Endothelial cell (in vitro differentiated cells): Measurements from ENCODE around the gene FZD7. TPM values are rescaled to one million over a fixed set of nuclear protein-coding genes. Genes with fewer than 3 reads are reported as not detected.

Source experiments
- DNase-seq: peaks from one replicate; pipeline ENCODE4 v3.0.0; 2021; ENCODE audit warnings: low spot score
- H3K27ac Mint-ChIP-seq: one replicate; pipeline ENCODE4 v1.8.0; 2021; ENCODE audit warnings: mixed read lengths, inconsistent platforms; ENCODE audit not compliant: unreplicated experiment
- H3K27me3 Mint-ChIP-seq: one replicate; pipeline ENCODE4 v1.8.0; 2021; ENCODE audit warnings: mild to moderate bottlenecking, moderate library complexity, mixed read lengths, inconsistent platforms; ENCODE audit not compliant: unreplicated experiment
- H3K36me3 Mint-ChIP-seq: one replicate; pipeline ENCODE4 v1.8.0; 2021; ENCODE audit warnings: mild to moderate bottlenecking, low read depth, mixed read lengths, inconsistent platforms; ENCODE audit not compliant: unreplicated experiment
- H3K4me1 Mint-ChIP-seq: one replicate; pipeline ENCODE4 v1.8.0; 2021; ENCODE audit warnings: mild to moderate bottlenecking, mixed read lengths, inconsistent platforms; ENCODE audit not compliant: unreplicated experiment
- H3K4me3 Mint-ChIP-seq: one replicate; pipeline ENCODE4 v1.8.0; 2021; ENCODE audit warnings: mild to moderate bottlenecking, mixed read lengths, inconsistent platforms; ENCODE audit not compliant: unreplicated experiment
- H3K9me3 Mint-ChIP-seq: one replicate; pipeline ENCODE4 v1.8.0; 2021; ENCODE audit warnings: mixed read lengths, inconsistent platforms; ENCODE audit not compliant: unreplicated experiment
- total RNA-seq: library from RNA; stranded (reverse); fragmentation: NEBNext Ultra II Directional; extraction: Animal tissue kit (Norgen Biotek cat#: 25700); gene quantifications from one replicate; pipeline ENCODE4 v1.2.1, GENCODE V29; 2021; ENCODE audit not compliant: unreplicated experiment
- TF ChIP-seq, protein P1 (sequence below): fragments of 200-600 bp; sonication (generic); IDR thresholded peaks from one replicate; pipeline ENCODE4 v1.5.0; 2021; ENCODE audit warnings: antibody characterized with exemption; ENCODE audit not compliant: unreplicated experiment

The FZD7 gene
- total RNA-seq, 1 donor from 2014 or later = 42.2 TPM

DNA sequence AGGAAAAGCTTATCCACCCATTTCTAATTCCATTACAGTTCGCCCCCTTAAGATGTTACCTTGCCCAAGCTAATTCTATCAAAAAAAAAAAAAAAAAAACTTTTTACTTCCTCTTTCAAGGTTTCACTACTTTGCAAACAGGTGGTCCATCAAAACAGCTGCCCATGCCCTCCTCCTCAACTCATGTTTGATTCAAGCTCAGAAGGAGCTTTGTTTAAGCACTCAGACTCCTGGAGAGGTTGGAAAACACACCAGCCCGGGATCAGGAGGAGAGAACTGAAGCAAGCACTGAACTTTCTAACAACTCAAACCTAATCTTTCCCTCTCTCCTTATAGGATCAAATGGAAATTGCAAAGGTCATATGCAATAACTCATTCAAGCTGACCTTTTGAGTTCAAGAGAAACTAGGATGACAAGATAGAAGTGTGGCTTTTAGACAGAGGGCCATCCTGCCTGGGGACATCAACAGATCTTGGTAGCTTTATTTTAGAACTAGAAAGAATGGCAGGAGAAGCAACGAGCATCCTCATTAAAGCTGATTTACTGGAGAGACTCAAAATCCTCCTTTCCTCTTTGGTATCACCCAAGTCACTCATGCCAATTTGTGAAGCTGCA, 28.3 kb upstream of the FZD7 start:
- H3K27ac Mint-ChIP-seq = no peak overlapping the region
- DNase-seq = no peak
- no peaks in the 10 kb centered on the region for H3K27me3 Mint-ChIP-seq
- TF ChIP-seq, protein P1, sequence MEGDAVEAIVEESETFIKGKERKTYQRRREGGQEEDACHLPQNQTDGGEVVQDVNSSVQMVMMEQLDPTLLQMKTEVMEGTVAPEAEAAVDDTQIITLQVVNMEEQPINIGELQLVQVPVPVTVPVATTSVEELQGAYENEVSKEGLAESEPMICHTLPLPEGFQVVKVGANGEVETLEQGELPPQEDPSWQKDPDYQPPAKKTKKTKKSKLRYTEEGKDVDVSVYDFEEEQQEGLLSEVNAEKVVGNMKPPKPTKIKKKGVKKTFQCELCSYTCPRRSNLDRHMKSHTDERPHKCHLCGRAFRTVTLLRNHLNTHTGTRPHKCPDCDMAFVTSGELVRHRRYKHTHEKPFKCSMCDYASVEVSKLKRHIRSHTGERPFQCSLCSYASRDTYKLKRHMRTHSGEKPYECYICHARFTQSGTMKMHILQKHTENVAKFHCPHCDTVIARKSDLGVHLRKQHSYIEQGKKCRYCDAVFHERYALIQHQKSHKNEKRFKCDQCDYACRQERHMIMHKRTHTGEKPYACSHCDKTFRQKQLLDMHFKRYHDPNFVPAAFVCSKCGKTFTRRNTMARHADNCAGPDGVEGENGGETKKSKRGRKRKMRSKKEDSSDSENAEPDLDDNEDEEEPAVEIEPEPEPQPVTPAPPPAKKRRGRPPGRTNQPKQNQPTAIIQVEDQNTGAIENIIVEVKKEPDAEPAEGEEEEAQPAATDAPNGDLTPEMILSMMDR = no peak
- H3K9me3 Mint-ChIP-seq = no peaks in the 10 kb centered on the region
- peaks cover 8% of the 10 kb centered on the region for H3K4me1 Mint-ChIP-seq
- no peak overlapping the region for H3K4me3 Mint-ChIP-seq
- no peaks in the 10 kb centered on the region for H3K36me3 Mint-ChIP-seq

DNA sequence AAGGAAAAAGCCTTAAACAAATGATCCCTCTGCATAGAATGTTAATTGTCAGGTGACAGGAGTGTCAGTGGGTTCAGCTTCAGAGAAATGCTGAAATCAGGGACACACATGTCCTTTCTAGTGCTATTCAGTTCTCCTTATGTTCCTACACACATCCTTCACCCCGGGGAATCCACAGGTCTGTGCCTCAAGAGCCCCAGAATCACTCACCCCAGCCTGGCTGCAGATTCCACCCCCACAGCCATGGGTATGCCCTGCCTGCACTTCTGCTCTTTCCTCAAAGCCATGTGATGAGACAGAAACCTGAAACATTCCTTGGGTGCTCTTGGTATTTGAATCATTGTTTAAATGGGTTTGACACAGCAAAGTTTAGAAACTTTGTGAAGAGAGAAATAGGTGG, 27.4 kb upstream of the FZD7 start:
- TF ChIP-seq, protein P1 = no peak
- H3K4me3 Mint-ChIP-seq = no peak overlapping the region
- peaks cover 8% of the 10 kb centered on the region for H3K4me1 Mint-ChIP-seq
- no peaks in the 10 kb centered on the region for H3K27me3 Mint-ChIP-seq
- H3K9me3 Mint-ChIP-seq = no peaks in the 10 kb centered on the region
- no peaks in the 10 kb centered on the region for H3K36me3 Mint-ChIP-seq
- H3K27ac Mint-ChIP-seq = no peak overlapping the region
- DNase-seq = no peak

DNA sequence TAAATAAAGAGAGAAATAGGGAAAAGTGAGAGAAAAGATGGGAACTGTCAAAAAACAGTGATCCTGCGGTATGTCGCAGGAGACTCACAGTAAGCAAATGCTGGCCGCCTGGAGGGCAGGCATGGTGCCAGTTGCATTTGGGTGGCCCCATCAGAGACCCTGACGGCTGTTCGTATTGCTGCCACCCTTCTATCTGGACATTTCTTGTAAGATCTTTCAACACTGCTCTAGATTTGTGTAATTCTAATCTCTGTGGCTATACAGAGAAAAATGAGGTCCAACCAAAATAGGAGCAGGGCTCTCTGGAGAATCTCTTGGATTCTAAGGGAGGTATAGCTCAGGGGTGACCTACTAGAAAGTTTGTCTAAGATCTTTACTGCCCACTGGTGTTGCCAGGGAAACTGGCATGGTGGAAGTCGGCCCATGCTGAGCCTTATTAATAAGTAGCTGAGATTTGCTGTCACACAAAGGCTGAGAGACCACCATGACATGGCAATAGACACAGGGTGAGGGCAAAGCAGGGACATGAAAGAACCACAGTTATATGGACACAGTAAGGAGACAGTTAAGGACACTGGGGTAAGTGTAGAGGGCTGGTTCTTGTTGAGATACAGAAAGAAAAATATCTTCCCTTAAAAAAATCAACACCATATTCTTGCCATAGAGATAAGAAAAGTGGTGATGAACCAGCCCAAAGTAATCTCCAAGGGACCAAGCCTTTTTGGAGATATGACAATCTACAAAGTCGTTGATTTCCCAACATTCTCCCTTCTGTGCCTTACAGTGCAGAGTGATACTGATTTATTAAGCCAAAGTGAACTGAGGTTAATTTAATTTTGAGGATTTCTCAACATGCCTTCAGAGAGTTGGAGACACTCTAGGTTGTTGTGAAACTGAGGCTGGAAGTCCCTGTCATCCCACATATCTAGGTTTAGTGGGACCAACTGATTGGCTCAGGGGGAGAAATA, 26.4 kb upstream of the FZD7 start:
- no peak overlapping the region for H3K27ac Mint-ChIP-seq
- TF ChIP-seq, protein P1 = no peak
- no peaks in the 10 kb centered on the region for H3K36me3 Mint-ChIP-seq
- peaks cover 8% of the 10 kb centered on the region for H3K4me1 Mint-ChIP-seq
- no peak overlapping the region for H3K4me3 Mint-ChIP-seq
- DNase-seq = no peak
- no peaks in the 10 kb centered on the region for H3K27me3 Mint-ChIP-seq
- H3K9me3 Mint-ChIP-seq = no peaks in the 10 kb centered on the region

DNA sequence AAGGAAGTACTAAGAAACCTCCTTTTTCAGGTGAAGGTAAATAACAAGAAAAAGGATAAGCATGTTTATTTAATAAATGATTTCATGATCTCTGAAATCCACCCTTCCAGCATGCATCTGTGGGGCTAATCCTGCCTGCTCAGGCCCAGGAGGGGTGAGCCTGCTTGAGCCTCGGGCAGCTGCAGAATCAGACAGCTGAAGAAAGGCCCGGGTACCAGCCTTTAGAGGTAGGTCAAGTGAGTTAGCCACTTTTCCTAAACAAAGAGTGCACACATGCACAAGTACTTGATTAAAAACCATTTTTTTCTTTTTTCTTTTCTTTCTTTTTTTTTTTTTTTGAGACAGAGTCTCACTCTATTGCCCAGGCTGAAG, 25.7 kb upstream of the FZD7 start:
- Mint-ChIP-seq H3K27me3 (no peaks in the 10 kb centered on the region), H3K4me1 (peaks cover 8% of the 10 kb centered on the region), H3K4me3 (no peak overlapping the region), H3K36me3 (no peaks in the 10 kb centered on the region), H3K27ac (no peak overlapping the region), H3K9me3 (no peaks in the 10 kb centered on the region)
- no peak for DNase-seq
- TF ChIP-seq, protein P1 = no peak

DNA sequence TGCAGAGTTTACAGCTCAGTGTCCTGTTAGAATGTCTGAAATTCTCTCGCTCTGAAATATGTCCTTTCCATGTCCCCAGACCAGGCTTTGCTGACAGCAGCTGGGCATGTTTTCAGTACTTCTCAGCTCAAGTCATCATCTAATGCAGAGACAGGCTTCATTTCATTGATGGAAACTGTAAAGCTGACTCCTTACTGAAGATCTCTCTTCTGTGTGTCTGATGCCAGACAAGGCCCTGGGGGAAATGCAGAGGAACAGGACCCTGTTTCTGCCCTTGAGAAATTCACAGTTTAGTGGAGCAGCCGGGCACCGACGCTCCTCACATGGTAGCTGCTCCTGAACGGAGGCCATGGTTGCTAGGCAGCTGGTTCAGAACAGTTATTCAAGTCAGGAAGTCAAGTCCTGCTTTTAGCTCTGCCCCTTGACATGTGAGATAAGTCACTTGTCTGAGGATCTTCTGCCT, 24.6 kb upstream of the FZD7 start:
- no peak overlapping the region for H3K4me3 Mint-ChIP-seq
- TF ChIP-seq, protein P1 = no peak
- H3K27me3 Mint-ChIP-seq = no peaks in the 10 kb centered on the region
- no peak for DNase-seq
- H3K27ac Mint-ChIP-seq = no peak overlapping the region
- peaks cover 10% of the 10 kb centered on the region for H3K4me1 Mint-ChIP-seq
- no peaks in the 10 kb centered on the region for H3K36me3 Mint-ChIP-seq
- no peaks in the 10 kb centered on the region for H3K9me3 Mint-ChIP-seq
